ENCODE data around the gene GAS2L3.
"Not testable (repeated sequence)": the region's sequence is repeated elsewhere in the genome, so short reads cannot be mapped to it uniquely, and the experiment has no call there.

The GAS2L3 gene

DNA sequence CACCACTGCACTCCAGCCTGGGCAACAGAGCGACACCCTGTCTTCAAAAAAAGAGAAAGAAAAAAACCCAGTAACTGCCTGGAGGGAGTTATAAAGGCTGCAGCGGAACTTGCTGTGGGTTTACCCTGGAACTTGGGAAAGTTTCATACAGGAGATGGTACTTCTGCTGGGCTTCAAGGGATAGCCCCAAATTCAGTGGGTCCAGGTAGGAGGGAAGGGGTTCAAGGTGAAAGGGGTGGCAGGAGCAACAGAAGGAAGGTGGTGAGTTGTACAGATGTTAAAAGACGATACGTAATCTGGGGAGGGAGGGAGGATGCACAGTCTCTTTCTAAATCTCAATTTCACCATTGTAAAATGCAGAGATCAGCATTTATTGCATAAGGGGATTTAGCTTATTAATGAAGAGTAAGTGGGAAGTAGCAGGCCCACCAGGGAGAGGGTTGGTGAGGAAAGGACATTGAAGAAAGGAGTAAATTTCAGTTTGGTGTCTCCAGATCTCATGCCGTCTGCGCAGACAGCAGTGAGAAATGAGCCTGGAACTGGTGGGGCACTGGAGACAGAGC, 8.5 kb upstream of the GAS2L3 start:
- H3K4me1 Mint-ChIP-seq: peaks cover 11% of the 10 kb centered on the region
- DNase-seq (no peak), ATAC-seq (no peak)
- no peak overlapping the region for H3K4me3 Mint-ChIP-seq
- no peak overlapping the region for H3K27ac Mint-ChIP-seq
- peaks cover 44% of the 10 kb centered on the region for H3K27me3 Mint-ChIP-seq
- no peaks in the 10 kb centered on the region for H3K9me3 Mint-ChIP-seq

DNA sequence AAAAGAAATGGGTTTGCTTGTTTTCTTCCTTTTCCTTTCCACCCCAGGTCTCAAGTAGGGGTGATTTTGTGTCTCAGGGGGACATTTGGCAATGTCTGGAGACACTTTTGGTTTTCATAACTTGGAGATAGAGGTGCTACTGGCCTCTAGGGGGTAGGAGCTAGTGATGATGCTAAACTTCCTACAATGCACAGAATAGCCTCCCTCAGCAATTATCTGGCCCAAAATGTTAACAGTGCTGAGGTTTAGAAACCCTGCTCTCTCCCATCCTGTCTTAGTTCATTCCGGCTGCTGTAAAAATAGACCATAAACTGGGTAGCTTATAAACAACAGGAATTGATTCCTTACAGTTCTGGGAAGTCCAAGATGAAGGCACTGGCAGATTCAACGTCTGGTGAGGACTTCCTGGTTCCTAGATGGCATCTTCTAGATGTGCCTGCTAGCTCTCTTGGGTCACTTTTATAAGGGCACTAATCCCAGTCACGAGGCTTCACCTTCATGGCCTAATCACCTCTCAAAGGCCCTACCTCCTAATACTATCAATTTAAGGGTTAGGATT, 7.4 kb upstream of the GAS2L3 start:
- Mint-ChIP-seq H3K9me3 (no peaks in the 10 kb centered on the region), H3K4me3 (no peak overlapping the region), H3K27ac (no peak overlapping the region), H3K27me3 (peaks cover 44% of the 10 kb centered on the region), H3K4me1 (peaks cover 11% of the 10 kb centered on the region)
- no peak for DNase-seq
- ATAC-seq: no peak

DNA sequence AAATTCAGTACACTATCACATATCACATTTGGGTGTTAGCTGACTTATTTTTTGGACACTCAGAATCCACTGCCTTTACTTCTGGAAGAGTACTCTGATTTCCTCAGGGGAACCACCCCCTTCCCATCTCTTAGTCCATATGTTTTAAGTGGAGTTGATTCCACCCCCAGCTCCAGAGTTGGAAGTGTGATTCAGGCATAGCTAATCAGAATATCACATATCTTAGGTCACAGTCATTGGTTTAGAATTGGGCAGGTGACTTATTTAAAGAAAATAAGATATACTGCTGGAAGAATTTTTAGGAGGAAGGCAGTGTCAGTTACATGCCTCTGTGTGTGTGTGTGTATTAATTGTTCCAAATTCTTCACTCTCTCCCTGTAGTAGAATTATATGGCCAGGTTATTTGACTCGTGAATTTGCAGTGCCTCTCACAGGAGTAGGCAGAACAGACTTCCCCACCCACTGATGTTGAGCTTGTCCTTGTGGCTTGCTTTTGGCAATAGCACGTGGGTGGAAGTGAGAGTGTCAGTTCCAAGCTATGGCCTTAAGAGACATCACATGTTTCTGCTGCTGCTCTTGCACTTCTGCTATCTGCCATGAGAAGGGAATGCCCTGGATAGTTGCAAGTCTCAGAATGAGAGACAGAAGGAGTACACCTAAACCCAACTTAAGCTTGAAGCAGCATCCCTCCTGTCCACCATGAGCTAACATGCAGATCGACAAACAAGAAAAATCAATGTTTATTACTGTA, 6.4 kb upstream of the GAS2L3 start:
- Mint-ChIP-seq H3K27ac (peak overlapping the region in 1 of 2 donors; percentile 32), H3K4me1 (peaks cover 11% of the 10 kb centered on the region), H3K9me3 (no peaks in the 10 kb centered on the region), H3K27me3 (peaks cover 53% of the 10 kb centered on the region), H3K4me3 (no peak overlapping the region)
- ATAC-seq (peak; percentile 40), DNase-seq (no peak)

DNA sequence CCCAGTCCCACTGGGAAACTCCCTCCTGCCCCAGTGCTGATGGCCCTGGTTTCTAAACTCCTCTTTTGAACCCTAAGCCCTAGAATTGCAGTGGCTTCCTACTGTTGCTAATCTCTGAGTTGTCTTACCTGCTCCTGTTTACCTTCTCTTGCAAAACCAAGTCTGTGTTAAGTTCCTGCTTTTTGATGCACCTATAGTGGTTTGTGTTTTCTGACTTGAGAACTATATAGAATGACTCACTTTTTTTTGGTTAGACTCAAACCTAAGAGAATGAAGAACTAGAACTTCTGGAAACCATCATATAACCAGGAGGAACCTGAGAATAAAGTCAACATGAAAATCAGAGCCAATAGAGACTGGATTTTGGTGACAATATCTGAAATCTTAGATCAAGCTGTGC, 5.5 kb upstream of the GAS2L3 start:
- DNase-seq (no peak), ATAC-seq (no peak)
- Mint-ChIP-seq H3K27ac (no peak overlapping the region), H3K4me1 (peaks cover 11% of the 10 kb centered on the region), H3K4me3 (no peak overlapping the region), H3K27me3 (peaks cover 57% of the 10 kb centered on the region), H3K9me3 (no peaks in the 10 kb centered on the region)

DNA sequence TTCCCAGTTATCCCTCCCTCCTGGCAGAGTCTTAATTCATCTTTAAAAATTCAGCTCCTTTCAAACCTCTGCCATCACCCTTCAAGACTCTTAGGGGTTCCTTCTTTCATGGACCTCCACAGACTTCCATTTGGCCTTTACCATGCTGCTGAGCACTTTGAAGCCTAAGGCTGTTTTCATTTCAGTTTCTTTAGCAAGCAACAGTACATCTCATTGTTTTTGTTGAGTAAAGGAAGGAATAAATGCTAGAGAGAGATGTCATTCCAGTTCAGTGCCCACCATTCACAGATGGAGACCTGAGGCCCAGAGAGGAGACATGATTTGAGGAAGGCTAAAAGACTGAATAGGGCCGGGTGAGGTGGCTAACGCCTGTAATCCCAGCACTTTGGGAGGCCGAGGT, 1.3 kb upstream of the GAS2L3 start:
- DNase-seq (no peak), ATAC-seq (no peak)
- peak overlapping the region in 1 of 2 donors; percentile 39 for H3K4me3 Mint-ChIP-seq
- no peak overlapping the region for H3K27ac Mint-ChIP-seq
- peaks cover 21% of the 10 kb centered on the region for H3K4me1 Mint-ChIP-seq
- H3K9me3 Mint-ChIP-seq: no peaks in the 10 kb centered on the region
- peaks cover 41% of the 10 kb centered on the region for H3K27me3 Mint-ChIP-seq

DNA sequence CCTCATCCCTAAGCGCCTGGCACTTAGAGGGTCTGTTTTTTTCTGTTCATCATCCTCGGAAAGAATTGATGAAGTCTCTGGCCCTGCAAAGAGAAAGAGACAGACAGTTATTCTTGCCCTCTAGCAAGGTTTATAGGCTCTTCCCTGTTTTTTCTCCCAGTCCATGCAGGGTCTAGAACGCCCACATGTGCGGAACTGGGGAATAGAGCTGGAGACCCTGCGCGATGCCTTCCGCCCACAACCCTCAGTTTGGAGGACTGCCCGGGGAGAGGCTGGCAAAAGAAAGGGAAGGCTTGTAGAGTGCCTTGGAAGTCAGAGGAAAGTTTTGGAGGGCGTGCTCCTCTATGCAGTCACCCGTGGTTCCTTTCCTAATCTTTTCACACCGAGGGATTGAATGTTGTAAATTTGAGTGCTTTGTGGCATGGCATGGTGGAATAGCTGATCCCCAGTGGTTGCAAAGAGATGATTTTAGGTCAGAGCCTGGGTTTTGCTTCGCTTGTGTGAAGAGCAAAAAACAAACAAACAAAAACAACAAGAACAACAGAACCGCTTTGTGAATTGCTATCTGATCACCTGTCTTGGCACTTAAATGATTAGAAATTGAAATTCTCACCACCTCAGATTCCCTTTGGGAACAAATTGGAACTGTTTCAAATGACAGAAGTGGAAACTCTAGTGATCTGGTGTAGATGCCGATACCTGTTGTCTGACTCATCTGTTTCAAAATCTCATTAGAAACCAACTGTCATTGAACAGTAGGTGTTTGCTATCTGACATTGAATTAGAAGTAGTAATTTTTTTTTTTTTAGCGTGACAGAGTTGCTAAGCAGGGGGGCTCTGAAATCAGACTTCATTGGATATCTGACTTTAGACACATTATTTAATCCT, 947 bp downstream of the GAS2L3 start:
- Mint-ChIP-seq H3K27me3 (peaks cover 28% of the 10 kb centered on the region), H3K9me3 (no peaks in the 10 kb centered on the region), H3K27ac (no peak overlapping the region), H3K4me1 (peaks cover 12% of the 10 kb centered on the region), H3K4me3 (peak overlapping the region; percentile 96 to 97)
- no peak for ATAC-seq
- DNase-seq: no peak

DNA sequence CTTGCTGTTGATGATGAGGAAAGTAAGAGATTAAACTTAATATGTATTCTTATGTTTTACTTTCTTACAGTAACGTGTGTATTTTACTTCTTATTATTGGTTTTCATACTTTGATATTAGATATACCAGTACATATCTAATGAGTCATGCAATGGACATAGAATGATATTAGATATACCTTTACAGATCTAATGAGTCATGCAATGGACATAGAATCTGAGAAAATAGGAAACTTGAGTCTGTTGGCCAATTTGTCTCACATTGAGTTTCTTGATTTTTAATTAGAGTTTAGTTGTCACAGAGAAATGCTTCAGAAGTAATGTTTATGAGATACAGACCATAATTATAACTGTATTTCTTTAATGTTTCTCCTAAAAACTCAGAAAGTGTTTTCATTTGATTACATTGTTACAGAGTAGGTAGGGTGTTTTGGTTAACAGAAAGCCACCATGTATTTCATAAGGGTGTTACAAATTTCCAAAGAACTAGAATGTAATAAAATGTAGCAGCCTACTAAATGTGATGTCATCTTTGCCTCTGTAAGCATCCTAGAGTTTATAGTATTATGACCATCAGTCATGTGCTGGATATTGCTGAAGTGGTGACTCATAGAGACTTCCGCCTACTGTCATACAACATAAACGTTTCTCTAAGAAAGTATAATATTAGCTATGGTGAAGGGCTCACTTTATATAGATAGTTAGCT, 3.0 kb downstream of the GAS2L3 start:
- Mint-ChIP-seq H3K27ac (no peak overlapping the region), H3K9me3 (no peaks in the 10 kb centered on the region), H3K4me3 (no peak overlapping the region), H3K4me1 (peaks cover 12% of the 10 kb centered on the region), H3K27me3 (peaks cover 24% of the 10 kb centered on the region)
- no peak for ATAC-seq
- DNase-seq: no peak

DNA sequence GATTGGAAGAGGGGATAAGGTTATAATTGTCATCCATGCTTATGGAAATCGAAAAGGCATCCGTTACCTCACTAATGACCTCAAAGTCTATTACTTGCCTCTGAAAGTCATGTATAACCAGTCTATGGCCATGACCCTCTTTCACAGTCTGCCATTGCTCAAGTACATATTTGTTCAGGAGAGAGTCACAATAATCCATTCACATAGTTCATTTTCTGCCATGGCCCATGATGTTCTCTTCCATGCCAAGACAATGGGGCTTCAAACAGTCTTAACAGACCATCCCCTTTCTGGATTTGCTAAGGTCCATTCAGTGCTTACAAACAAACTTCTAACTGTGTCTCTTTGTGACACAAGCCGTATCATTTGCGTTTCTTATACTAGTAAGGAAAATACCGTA, 5.4 kb downstream of the GAS2L3 start:
- peaks cover 7% of the 10 kb centered on the region for H3K4me1 Mint-ChIP-seq
- DNase-seq: no peak
- peak; percentile 31 for ATAC-seq
- H3K4me3 Mint-ChIP-seq: no peak overlapping the region
- no peak overlapping the region for H3K27ac Mint-ChIP-seq
- H3K9me3 Mint-ChIP-seq: peaks cover 0 to 7% of the 10 kb centered on the region in 2 donors
- H3K27me3 Mint-ChIP-seq: peaks cover 15% of the 10 kb centered on the region

DNA sequence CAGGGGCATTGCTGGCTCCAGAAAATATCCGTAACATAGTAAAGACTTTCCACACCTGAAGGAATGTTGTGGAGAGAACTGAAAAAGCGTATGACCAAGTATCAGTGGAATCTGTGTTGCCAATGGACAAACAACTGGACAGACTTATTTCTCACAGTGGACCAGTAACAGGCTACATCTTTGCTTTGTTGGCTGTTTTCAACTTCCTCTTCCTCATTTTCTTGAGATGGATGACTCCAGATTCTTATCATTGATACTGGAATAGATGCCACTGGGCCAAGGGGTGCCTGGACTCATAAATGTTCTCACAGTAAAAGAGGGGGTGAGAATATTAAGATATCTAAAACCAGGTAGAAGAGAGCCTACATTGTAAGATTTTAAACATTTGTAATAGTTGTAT, 6.4 kb downstream of the GAS2L3 start:
- no peak overlapping the region for H3K27ac Mint-ChIP-seq
- DNase-seq: no peak
- H3K4me3 Mint-ChIP-seq: no peak overlapping the region

DNA sequence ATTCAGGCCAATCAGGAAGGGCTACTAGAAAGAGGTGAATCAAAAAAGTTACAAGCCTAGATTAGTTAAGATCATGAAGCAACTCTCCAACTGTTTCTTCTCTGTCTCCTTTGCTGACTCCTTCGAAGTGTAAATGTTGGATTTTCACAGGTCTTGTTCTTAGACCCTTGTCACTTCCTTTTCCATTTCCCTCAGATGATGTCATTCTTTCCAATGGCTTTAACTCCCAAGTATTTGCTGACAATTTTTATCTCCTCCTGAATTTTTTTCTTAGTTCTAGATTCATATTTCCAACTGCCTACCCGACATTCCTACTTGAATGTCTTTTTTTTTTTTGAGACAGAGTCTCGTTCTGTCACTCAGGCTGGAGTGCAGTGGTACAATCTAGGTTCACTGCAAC, 10.8 kb downstream of the GAS2L3 start:
- Mint-ChIP-seq H3K27ac (no peak overlapping the region), H3K4me1 (no peaks in the 10 kb centered on the region), H3K9me3 (peaks cover 22 to 38% of the 10 kb centered on the region in 2 donors), H3K27me3 (peaks cover 22% of the 10 kb centered on the region), H3K4me3 (no peak overlapping the region)
- ATAC-seq (no peak), DNase-seq (no peak)

More for the DNA sequence above, 6.4 kb downstream of the GAS2L3 start:
- peaks cover 6% of the 10 kb centered on the region for H3K27me3 Mint-ChIP-seq
- ATAC-seq: no peak
- no peaks in the 10 kb centered on the region for H3K4me1 Mint-ChIP-seq
- H3K9me3 Mint-ChIP-seq: peaks cover 0 to 7% of the 10 kb centered on the region in 2 donors

DNA sequence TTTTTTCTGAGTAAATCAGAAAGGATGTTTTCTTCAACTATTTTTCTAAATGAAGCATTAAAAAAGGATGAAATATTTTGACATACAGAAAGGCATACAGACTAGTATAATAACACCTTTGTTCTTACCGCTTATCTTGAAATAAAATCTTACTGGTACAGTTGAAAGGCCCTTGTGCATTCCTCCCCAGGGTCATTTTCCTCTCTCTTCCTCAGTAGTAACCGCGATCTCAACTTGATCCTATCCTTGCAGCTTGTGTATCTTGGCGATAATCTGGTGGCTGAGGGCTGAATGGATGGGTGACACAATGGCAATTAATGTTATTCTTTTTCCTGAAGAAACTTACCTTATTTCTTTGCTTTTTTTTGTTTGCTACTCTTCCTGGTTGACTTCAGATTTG, 18.5 kb downstream of the GAS2L3 start:
- peaks cover 9 to 17% of the 10 kb centered on the region in 2 donors for H3K9me3 Mint-ChIP-seq
- ATAC-seq: no peak

DNA sequence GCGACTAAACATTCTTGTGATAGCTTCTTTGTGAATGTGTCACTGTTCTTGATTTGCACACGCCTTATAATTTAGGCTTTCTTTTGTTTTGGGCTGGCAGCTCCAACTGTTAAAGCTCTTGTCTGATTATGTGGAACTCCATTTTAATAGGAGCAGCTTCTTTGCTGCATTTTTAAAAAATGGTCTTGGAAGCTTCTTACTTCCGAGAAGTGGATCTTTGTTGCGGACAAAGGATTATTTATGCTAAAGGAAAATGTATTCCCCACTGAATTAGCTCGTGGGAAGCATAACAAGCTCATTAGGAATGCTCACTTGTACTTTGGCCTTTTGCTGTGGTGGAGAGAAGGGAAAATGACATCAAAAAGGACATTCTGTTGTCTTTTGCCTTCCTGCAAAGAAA, 20.0 kb downstream of the GAS2L3 start:
- H3K4me1 Mint-ChIP-seq: no peaks in the 10 kb centered on the region
- H3K27ac Mint-ChIP-seq: no peak overlapping the region
- peaks cover 0 to 6% of the 10 kb centered on the region in 2 donors for H3K9me3 Mint-ChIP-seq
- peaks cover 7% of the 10 kb centered on the region for H3K27me3 Mint-ChIP-seq
- H3K4me3 Mint-ChIP-seq: no peak overlapping the region
- no peak for ATAC-seq
- no peak for DNase-seq

More for the DNA sequence above, 18.5 kb downstream of the GAS2L3 start:
- no peak overlapping the region for H3K4me3 Mint-ChIP-seq
- no peak for DNase-seq
- no peak overlapping the region for H3K27ac Mint-ChIP-seq
- peaks cover 7% of the 10 kb centered on the region for H3K27me3 Mint-ChIP-seq
- H3K4me1 Mint-ChIP-seq: no peaks in the 10 kb centered on the region

DNA sequence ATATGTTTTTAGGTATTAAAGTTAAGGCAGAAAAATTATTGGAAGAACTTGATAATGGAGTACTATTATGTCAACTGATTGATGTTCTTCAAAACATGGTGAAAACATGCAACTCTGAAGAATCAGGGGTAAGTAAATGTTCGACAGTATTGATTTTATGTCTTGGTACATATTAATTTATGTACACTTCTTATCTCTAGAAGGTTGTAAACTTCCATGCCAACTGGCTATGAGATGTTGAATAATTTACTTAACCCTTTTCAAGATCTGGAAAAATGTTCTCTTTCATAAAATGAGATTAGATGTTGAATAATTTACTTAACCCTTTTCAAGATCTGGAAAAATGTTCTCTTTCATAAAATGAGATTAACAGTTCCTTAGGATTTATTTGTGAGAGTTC, 28.1 kb downstream of the GAS2L3 start:
- Mint-ChIP-seq H3K27me3 (no peaks in the 10 kb centered on the region), H3K4me1 (no peaks in the 10 kb centered on the region), H3K9me3 (peaks cover 0 to 6% of the 10 kb centered on the region in 2 donors), H3K27ac (no peak overlapping the region), H3K4me3 (no peak overlapping the region)
- no peak for ATAC-seq
- DNase-seq: no peak

DNA sequence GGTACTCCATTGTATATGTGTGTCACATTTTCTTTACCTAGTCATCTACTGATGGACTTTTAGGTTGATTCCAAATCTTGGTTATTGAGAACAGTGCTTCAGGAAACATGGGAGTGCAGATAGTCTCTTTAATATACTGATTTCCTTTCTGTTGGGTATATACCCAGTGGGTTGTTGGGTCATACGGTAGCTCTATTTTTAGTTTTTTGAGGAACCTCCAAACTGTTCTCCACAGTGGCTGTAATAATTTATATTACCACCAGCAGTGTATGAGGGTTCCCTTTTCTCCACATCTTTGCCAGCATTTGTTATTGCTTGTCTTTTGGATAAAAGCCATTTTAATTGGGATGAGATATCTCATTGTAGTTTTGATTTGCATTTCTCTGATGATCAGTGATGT, 29.5 kb downstream of the GAS2L3 start:
- not testable (repeated sequence) for H3K4me3 Mint-ChIP-seq, H3K27ac Mint-ChIP-seq, ATAC-seq, H3K4me1 Mint-ChIP-seq, DNase-seq, H3K27me3 Mint-ChIP-seq
- peaks cover 9 to 13% of the 10 kb centered on the region in 2 donors for H3K9me3 Mint-ChIP-seq

DNA sequence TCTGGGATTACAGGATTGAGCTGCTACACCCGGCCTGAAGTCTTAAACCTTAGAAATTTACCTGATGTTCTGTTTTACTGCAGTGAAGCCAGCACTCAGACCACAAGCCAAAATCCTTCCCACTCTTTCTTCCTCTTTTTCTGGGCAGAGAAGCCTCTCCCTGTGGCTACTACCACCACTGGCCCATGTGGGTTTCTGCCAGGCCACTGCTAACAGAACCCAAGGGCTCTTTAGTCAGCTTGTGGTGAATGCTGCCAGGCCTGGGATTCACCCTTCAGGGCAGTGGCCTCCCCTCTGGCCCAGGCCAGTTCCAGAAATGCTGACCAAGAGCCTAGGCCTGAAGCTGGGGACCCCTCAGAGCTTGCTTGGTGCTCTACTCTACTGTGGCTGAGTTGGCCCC, 35.3 kb downstream of the GAS2L3 start:
- Mint-ChIP-seq H3K27ac (no peak overlapping the region), H3K9me3 (peaks cover 9 to 13% of the 10 kb centered on the region in 2 donors), H3K27me3 (peaks cover 8% of the 10 kb centered on the region), H3K4me1 (no peaks in the 10 kb centered on the region), H3K4me3 (no peak overlapping the region)
- ATAC-seq (no peak), DNase-seq (no peak)

Measured in stimulated activated naive CD8-positive, alpha-beta T cell treated with anti-CD3 and anti-CD28 coated beads, Interleukin-15, amount 100 ng/mL, for 72 hours (primary cell).